Activated naive CD4-positive, alpha-beta T cell treated with anti-CD3 and anti-CD28 coated beads, Interleukin-2, amount 50 U/mL, for 16 hours (primary cell): Measurements from ENCODE around the gene KIFC3.
"Not testable (repeated sequence)": the region's sequence is repeated elsewhere in the genome, so short reads cannot be mapped to it uniquely, and the experiment has no call there.

Experiments
- DNase-seq: peaks from one replicate; pipeline ENCODE4 v3.0.0-alpha.2; 2020

The KIFC3 gene

GRCh38 chr16:57801809-57802340 lies 416 bp downstream of the KIFC3 start:
- no peak for DNase-seq

- no peak for DNase-seq
Measured at GRCh38 chr16:57801098-57801808, 1.0 kb downstream of the KIFC3 start.

GRCh38 chr16:57800200-57801097 lies 1.8 kb downstream of the KIFC3 start:
- no peak for DNase-seq

- DNase-seq: no peak
Measured at GRCh38 chr16:57799600-57800199, 2.6 kb downstream of the KIFC3 start.

- DNase-seq: no peak
Measured at GRCh38 chr16:57798953-57799599, 3.2 kb downstream of the KIFC3 start.

GRCh38 chr16:57798267-57798810 lies 4.0 kb downstream of the KIFC3 start:
- DNase-seq: no peak

GRCh38 chr16:57797526-57798266 lies 4.6 kb downstream of the KIFC3 start:
- no peak for DNase-seq

GRCh38 chr16:57797216-57797525 lies 5.1 kb downstream of the KIFC3 start:
- DNase-seq: no peak

GRCh38 chr16:57796014-57796413 lies 6.3 kb downstream of the KIFC3 start:
- not testable (repeated sequence) for DNase-seq

GRCh38 chr16:57795431-57795878 lies 6.8 kb downstream of the KIFC3 start:
- DNase-seq: no peak

GRCh38 chr16:57794849-57795430 lies 7.4 kb downstream of the KIFC3 start:
- no peak for DNase-seq

GRCh38 chr16:57791893-57792461 lies 10.3 kb downstream of the KIFC3 start:
- no peak for DNase-seq

- no peak for DNase-seq
Measured at GRCh38 chr16:57791195-57791892, 10.9 kb downstream of the KIFC3 start.

GRCh38 chr16:57788951-57789350 lies 13.3 kb downstream of the KIFC3 start:
- no peak for DNase-seq

GRCh38 chr16:57788252-57788841 lies 13.9 kb downstream of the KIFC3 start:
- no peak for DNase-seq

- DNase-seq: no peak
Measured at GRCh38 chr16:57787519-57787905, 14.8 kb downstream of the KIFC3 start.

- no peak for DNase-seq
Measured at GRCh38 chr16:57786632-57787518, 15.4 kb downstream of the KIFC3 start.

- no peak for DNase-seq
Measured at GRCh38 chr16:57785924-57786323, 16.4 kb downstream of the KIFC3 start.

GRCh38 chr16:57785385-57785784 lies 16.9 kb downstream of the KIFC3 start:
- no peak for DNase-seq
